Choroid plexus epithelial cell (primary cell): ENCODE results near the gene RNF20.

ENCODE experiments used
- DNase-seq: peaks from one replicate; pipeline ENCODE4 v3.0.0-alpha.2; 2010; ENCODE audit warnings: low read depth
- H3K4me3 ChIP-seq: 2 replicates; pipeline ENCODE4 v1.5.1; 2011; ENCODE audit warnings: low read depth, mild to moderate bottlenecking, control low read depth, low read length, moderate library complexity
- CTCF ChIP-seq: conservative IDR thresholded peaks from 2 replicates; pipeline ENCODE4 v1.5.1; 2011; ENCODE audit warnings: low read depth, mild to moderate bottlenecking, control low read depth, inconsistent platforms, low read length, moderate library complexity

RNF20 gene

GRCh38 chr9:101533334-101534204, at the start of gene RNF20:
RNF20 (plus strand) TSS chr9:101533853; CDS start chr9:101535424, 1,571 bp downstream.
- no peak for TF ChIP-seq CTCF
- peak within 1 kb of the TSS; percentile 72 for H3K4me3 ChIP-seq
- peak; percentile 99 for DNase-seq

GRCh38 chr9:101484046-101484445, 49.6 kb upstream of the RNF20 start:
- no peak overlapping the region for H3K4me3 ChIP-seq
- TF ChIP-seq CTCF, result no peak
- no peak for DNase-seq

- peak; percentile 42 for DNase-seq
- TF ChIP-seq CTCF, result no peak
- H3K4me3 ChIP-seq, result peak overlapping the region; percentile 76
Observed at GRCh38 chr9:101485924-101486692, 47.5 kb upstream of the RNF20 start.

GRCh38 chr9:101486693-101487442, 46.8 kb upstream of the RNF20 start:
- peak; percentile 65 for DNase-seq
- peak; percentile 39 for TF ChIP-seq CTCF
- H3K4me3 ChIP-seq, result peak overlapping the region; percentile 76

GRCh38 chr9:101487443-101487840, 46.2 kb upstream of the RNF20 start:
- peak overlapping the region; percentile 76 for H3K4me3 ChIP-seq
- DNase-seq, result no peak
- TF ChIP-seq CTCF, result no peak

GRCh38 chr9:101495810-101496209, 37.8 kb upstream of the RNF20 start:
- no peak for TF ChIP-seq CTCF
- no peak overlapping the region for H3K4me3 ChIP-seq
- peak; percentile 63 for DNase-seq
